ENCODE results near the gene MSI2. TPM values are rescaled to one million over a fixed set of nuclear protein-coding genes. Genes with fewer than 3 reads are reported as not detected.

MSI2 gene
- total RNA-seq, 2 donors from 2014 or later, result 30.1 to 41.1 TPM

DNA sequence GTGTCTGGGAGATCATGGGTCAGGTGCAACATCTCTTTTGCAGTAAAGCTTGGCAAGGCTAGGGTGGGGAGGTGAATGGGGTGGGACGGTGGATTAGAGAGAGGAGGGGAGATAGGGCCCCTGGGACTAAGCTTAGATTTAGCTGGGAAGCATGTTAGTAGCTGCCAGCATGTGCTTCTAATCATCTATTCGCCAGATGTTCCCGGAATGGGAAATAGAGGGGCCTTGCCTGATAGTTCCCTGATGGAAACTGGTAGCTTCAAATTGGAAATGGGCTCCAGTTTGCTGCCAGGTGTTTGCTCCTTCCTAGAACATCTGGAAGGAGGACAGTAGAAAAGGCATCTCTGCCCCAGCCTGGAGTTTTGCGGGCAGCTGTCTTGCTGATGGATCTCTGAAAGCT is 312.7 kb downstream of the MSI2 start:
- H3K27ac ChIP-seq, result no peak overlapping the region

DNA sequence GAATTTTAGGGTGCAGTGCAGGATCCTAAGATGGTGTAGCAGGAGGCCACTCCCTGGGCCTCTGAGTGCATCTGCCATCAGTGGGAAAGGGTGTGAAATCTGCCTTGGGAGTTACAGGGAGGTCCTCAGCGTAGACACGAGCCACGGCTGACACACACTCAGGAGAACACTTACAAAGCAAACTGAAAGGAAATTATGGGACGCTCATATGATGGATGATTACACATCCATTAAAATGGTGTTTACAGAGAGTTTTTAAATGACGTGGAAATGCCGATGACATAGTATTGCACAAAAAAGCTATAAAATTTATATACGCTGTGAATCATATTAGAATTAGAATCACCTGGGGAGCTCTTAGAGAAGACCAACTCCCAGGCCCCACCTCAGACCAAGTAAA is 313.5 kb downstream of the MSI2 start:
- Histone ChIP-seq H3K4me1 (peaks cover 2 to 36% of the 10 kb centered on the region in 2 donors), H3K27ac (no peak overlapping the region), H3K27me3 (no peaks in the 10 kb centered on the region), H3K4me3 (no peak overlapping the region), H3K36me3 (no peaks in the 10 kb centered on the region), H3K9me3 (no peaks in the 10 kb centered on the region)
- no peak for TF ChIP-seq CTCF (IDR thresholded peaks at IDR 0.05)
- DNase-seq (ENCODE audit: low spot score), result no peak

More for the DNA sequence above, 312.7 kb downstream of the MSI2 start:
- no peak for DNase-seq (ENCODE audit: low spot score)
- Histone ChIP-seq H3K9me3 (no peaks in the 10 kb centered on the region), H3K4me3 (no peak overlapping the region), H3K4me1 (peaks cover 2 to 31% of the 10 kb centered on the region in 2 donors), H3K36me3 (no peaks in the 10 kb centered on the region), H3K27me3 (no peaks in the 10 kb centered on the region)
- TF ChIP-seq CTCF (IDR thresholded peaks at IDR 0.05), result no peak

GRCh38 chr17:57570724-57571344 is 314.5 kb downstream of the MSI2 start:
- Histone ChIP-seq H3K27ac (peak overlapping the region in 1 of 2 donors; percentile 76), H3K27me3 (no peaks in the 10 kb centered on the region), H3K9me3 (no peaks in the 10 kb centered on the region), H3K36me3 (no peaks in the 10 kb centered on the region), H3K4me1 (peaks cover 2 to 36% of the 10 kb centered on the region in 2 donors), H3K4me3 (no peak overlapping the region)
- DNase-seq (ENCODE audit: low spot score), result no peak
- no peak for TF ChIP-seq CTCF (IDR thresholded peaks at IDR 0.05)

- peak overlapping the region in 1 of 2 donors; percentile 76 for H3K27ac ChIP-seq
- no peaks in the 10 kb centered on the region for H3K27me3 ChIP-seq
- no peak for DNase-seq (ENCODE audit: low spot score)
- no peaks in the 10 kb centered on the region for H3K9me3 ChIP-seq
- H3K36me3 ChIP-seq, result no peaks in the 10 kb centered on the region
- TF ChIP-seq CTCF (IDR thresholded peaks at IDR 0.05), result no peak
- H3K4me1 ChIP-seq, result peaks cover 2 to 36% of the 10 kb centered on the region in 2 donors
- H3K4me3 ChIP-seq, result no peak overlapping the region
Measured at GRCh38 chr17:57572062-57572461, 315.7 kb downstream of the MSI2 start.

- no peak for DNase-seq (ENCODE audit: low spot score)
- Histone ChIP-seq H3K36me3 (no peaks in the 10 kb centered on the region), H3K27me3 (no peaks in the 10 kb centered on the region), H3K9me3 (no peaks in the 10 kb centered on the region), H3K4me3 (no peak overlapping the region), H3K27ac (peak overlapping the region in 1 of 2 donors; percentile 76), H3K4me1 (peaks cover 2 to 39% of the 10 kb centered on the region in 2 donors)
- no peak for TF ChIP-seq CTCF (IDR thresholded peaks at IDR 0.05)
Measured at GRCh38 chr17:57572600-57572999, 316.3 kb downstream of the MSI2 start.

DNA sequence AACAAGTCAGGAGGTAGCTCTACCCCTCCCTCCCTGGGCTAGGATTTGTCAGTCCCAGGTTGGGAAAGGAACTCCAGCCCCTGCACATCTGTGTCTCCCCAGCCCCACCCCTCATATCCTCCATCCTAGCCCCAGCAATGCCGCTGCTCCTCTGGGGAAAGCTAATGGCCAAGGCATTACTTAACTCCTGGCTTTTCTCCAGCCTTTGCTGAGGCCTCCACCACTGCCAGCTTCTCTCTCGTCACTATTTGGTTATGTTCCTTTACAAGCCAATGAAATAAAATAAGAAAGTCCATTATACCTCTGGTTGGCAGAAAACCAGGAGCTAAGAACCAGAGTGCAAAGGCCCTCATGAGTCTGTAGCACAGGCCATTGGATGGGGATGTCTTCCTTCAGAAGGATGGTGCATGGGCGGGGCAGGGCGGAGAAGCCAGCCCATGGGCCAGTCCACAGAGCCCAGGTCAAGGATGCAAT is 317.8 kb downstream of the MSI2 start:
- peaks cover 2 to 54% of the 10 kb centered on the region in 2 donors for H3K4me1 ChIP-seq
- peak; percentile 88 for DNase-seq (ENCODE audit: low spot score)
- no peaks in the 10 kb centered on the region for H3K9me3 ChIP-seq
- H3K27ac ChIP-seq, result peak overlapping the region; percentile 10 to 76
- no peak overlapping the region for H3K4me3 ChIP-seq
- no peaks in the 10 kb centered on the region for H3K27me3 ChIP-seq
- no peaks in the 10 kb centered on the region for H3K36me3 ChIP-seq
- TF ChIP-seq CTCF (IDR thresholded peaks at IDR 0.05), result no peak

Data from right atrium auricular region (tissue), 2 donors.